Sciatic nerve (tissue), 2 donors: ENCODE measurements around the gene PIGV. TPM values are rescaled to one million over a fixed set of nuclear protein-coding genes. Genes with fewer than 3 reads are reported as not detected.

Source experiments
- ATAC-seq: fragments of 200-7000 bp; cut with Tn5 transposase; one replicate; pipeline ENCODE4 v1.9.1; 2020; ENCODE audit warnings: mild to moderate bottlenecking, moderate library complexity
- DNase-seq: peaks from one replicate; pipeline ENCODE4 v3.0.0-alpha.2; 2020; ENCODE audit warnings: low spot score
- intact Hi-C: fragments of 100-400 bp; cut with DNase I; formaldehyde crosslinking; loops from one replicate; pipeline ENCODE4 v1.14.2; 2022
- total RNA-seq: library from RNA; stranded (reverse); fragmentation: NEBNext Ultra II Directional; extraction: Animal tissue kit (Norgen Biotek cat#: 25700); gene quantifications from one replicate; pipeline ENCODE4 v1.2.1, GENCODE V29; 2021
- donor health status: DM: no; HTN: no; CAD: no.
- donor health status: DM: no; HTN: no; CAD: no.

Gene PIGV
- total RNA-seq, 1 donor from 2014 or later: 10.6 TPM

DNA sequence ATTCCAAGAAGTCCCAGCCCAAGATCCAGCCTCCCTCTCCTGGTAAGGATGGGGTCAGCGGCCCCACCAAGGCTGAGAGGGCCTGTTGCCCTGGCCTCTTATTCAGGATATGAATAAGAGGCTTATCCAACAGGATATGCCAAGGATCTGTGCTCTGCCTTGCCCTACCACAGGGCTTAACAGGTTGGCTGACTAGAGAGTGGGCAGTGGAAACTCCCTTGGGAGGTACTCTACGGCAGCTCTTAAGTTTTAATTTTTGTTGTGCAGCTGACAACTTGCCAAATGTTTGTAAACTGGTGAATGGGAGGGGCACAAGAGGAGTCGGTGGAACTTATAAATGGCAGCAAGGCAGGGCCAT is 16.5 kb upstream of the PIGV start:
- DNase-seq (no peak), ATAC-seq (peak; percentile 21)
- intact Hi-C loops: no loop called here

GRCh38 chr1:26771643-26772321 is 16.0 kb upstream of the PIGV start:
- intact Hi-C loops: no loop called here
- no peak for DNase-seq
- peak; percentile 82 for ATAC-seq

DNA sequence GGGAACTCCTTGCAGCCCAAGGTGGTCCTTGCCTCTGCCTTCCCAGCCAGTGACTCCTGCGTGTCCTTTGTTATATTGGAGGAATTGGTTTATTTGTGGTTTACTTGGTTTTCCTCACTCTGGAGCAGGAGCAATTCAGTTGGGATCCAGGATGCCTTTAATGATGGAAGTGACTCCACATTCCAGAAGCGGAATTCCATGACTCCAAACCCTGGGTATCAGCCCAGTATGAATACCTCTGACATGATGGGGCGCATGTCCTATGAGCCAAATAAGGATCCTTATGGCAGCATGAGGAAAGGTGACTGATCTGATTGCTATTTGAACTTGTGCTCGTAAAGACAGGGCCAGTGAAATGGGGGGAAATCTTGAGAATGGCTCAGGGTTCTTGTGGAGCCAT is 15.1 kb upstream of the PIGV start:
- ATAC-seq: no peak
- no peak for DNase-seq
- intact Hi-C loops: no loop called here

DNA sequence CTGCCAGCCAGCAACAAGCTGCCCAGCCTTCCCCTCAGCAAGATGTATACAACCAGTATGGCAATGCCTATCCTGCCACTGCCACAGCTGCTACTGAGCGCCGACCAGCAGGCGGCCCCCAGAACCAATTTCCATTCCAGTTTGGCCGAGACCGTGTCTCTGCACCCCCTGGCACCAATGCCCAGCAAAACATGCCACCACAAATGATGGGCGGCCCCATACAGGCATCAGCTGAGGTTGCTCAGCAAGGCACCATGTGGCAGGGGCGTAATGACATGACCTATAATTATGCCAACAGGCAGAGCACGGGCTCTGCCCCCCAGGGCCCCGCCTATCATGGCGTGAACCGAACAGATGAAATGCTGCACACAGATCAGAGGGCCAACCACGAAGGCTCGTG is 13.3 kb upstream of the PIGV start:
- ATAC-seq: no peak
- no peak for DNase-seq
- intact Hi-C loops: no loop called here

- ATAC-seq (no peak), DNase-seq (no peak)
- intact Hi-C loops: no loop called here
These were observed 12.1 kb upstream of the PIGV start for GRCh38 chr1:26775666-26776065.

DNA sequence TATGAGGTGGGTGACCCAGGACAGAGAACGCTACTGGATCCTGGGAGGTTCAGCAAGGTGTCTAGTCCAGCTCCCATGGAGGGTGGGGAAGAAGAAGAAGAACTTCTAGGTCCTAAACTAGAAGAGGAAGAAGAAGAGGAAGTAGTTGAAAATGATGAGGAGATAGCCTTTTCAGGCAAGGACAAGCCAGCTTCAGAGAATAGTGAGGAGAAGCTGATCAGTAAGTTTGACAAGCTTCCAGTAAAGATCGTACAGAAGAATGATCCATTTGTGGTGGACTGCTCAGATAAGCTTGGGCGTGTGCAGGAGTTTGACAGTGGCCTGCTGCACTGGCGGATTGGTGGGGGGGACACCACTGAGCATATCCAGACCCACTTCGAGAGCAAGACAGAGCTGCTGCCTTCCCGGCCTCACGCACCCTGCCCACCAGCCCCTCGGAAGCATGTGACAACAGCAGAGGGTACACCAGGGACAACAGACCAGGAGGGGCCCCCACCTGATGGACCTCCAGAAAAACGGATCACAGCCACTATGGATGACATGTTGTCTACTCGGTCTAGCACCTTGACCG is 8.6 kb upstream of the PIGV start:
- no peak for DNase-seq
- no peak for ATAC-seq
- intact Hi-C loops: no loop called here

DNA sequence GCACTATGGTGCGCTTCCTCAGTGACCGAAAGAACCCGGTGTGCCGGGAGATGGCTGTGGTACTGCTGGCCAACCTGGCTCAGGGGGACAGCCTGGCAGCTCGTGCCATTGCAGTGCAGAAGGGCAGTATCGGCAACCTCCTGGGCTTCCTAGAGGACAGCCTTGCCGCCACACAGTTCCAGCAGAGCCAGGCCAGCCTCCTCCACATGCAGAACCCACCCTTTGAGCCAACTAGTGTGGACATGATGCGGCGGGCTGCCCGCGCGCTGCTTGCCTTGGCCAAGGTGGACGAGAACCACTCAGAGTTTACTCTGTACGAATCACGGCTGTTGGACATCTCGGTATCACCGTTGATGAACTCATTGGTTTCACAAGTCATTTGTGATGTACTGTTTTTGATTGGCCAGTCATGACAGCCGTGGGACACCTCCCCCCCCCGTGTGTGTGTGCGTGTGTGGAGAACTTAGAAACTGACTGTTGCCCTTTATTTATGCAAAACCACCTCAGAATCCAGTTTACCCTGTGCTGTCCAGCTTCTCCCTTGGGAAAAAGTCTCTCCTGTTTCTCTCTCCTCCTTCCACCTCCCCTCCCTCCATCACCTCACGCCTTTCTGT is 7.3 kb upstream of the PIGV start:
- intact Hi-C loops: loop anchor here (2.0 kb wide), 1 partner anchor 30 kb away; no protein-coding TSS in a partner anchor
- no peak for DNase-seq
- no peak for ATAC-seq

DNA sequence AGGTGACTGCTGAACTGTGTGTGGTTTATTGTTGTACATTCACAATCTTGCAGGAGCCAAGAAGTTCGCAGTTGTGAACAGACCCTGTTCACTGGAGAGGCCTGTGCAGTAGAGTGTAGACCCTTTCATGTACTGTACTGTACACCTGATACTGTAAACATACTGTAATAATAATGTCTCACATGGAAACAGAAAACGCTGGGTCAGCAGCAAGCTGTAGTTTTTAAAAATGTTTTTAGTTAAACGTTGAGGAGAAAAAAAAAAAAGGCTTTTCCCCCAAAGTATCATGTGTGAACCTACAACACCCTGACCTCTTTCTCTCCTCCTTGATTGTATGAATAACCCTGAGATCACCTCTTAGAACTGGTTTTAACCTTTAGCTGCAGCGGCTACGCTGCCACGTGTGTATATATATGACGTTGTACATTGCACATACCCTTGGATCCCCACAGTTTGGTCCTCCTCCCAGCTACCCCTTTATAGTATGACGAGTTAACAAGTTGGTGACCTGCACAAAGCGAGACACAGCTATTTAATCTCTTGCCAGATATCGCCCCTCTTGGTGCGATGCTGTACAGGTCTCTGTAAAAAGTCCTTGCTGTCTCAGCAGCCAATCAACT is 6.4 kb upstream of the PIGV start:
- no peak for ATAC-seq
- intact Hi-C loops: loop anchor here (2.0 kb wide), 1 partner anchor 31 kb away; no protein-coding TSS in a partner anchor
- DNase-seq: no peak

DNA sequence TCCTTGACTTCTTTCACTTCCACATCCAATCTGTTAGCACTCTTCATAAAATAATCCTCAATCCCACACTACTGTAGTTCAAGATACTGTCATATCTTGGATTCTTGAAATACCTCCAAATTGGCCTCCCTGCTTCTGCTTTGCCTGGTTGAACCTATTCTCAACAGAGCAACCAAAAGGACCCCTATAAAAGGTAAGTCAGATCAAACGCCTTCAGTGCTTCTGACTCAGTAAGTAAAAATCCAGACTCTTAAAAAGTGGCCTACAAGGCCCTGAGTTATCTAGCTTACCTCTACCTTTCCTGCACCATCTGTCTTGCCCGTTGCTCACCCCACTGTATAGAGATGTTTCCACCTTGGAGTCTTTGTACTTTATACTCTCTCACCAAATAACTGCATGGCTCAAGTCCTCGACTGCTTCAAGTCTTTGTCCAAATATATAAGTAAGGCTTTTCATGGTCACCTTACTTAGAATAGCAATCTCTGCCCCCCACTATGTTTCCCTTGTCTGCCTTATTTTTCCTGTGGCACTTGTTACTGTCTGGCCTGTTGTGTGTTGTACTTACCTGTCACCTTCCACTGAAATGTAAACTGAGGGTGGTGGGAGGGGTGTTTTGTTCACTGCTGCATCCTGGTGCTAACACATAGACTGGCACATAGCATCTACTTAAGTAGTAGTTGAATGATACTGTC is 5.1 kb upstream of the PIGV start:
- ATAC-seq (no peak), DNase-seq (no peak)
- intact Hi-C loops: no loop called here

GRCh38 chr1:26783646-26784022 is 4.1 kb upstream of the PIGV start:
- DNase-seq (no peak), ATAC-seq (no peak)
- intact Hi-C loops: no loop called here

DNA sequence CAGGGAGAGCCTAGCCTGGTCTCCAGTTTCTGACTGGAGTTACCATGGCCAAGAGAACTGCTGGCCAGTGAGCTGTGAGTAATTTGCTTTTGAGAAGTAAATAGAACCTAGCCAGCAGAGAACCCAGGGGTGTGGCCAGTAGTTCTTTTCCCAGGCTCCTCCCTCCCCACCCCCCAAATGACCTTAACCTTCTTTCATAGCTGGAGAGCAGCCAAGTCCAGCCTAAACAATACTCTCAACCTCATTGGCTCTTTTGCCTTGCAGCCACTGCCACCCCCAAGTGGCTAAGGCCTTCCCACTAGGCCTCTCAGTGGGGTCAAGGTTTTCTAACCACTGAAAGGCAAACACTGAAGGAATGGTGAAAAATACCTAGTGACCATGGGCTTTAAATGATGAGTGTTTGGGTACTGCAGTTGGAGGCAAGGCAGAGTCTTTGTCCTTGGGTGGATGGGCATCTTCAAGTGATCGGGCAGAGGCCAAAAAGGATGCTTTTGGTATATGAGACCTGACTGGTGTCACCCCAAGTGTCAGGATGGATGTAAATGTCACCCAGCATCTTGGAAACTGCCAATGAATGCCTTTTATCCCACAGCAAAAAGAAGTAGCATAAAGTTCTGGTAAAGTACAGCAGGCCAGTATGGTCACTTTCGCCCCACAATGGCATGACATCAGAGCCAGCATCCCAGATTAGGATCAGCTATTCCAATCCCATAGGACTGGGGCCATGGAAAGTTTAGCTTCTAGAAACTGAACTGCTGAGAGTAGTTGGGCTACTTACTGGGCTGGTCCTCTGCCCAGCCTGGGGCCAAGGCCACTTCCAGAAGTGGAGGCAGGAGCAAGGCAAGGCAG is 3.5 kb upstream of the PIGV start:
- ATAC-seq (peak; percentile 60), DNase-seq (peak; percentile 79)
- intact Hi-C loops: no loop called here

DNA sequence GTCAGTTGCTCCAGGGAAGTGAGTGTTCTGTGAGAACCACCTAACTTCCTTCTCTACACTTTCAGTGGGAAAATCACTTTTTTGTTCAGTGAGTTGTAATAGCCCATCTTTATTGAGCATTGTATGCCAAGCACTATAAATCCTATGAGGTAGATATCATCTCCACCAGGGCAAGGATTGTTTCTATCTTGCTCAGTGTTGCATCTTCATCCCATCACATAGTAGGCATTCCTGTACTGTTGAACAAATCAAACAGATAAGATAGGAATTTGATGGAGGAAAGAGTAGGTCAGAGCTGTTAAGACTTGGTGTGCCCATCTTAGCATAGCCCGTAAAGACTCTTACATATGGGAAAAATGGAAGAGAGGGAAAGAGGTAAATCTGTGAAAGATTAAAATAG is 2.9 kb upstream of the PIGV start:
- intact Hi-C loops: loop anchor here (5.0 kb wide), 1 partner anchor 178 kb away; no protein-coding TSS in a partner anchor
- no peak for DNase-seq
- no peak for ATAC-seq

- intact Hi-C loops: loop anchor here (5.0 kb wide), 1 partner anchor 179 kb away; no protein-coding TSS in a partner anchor
- DNase-seq (no peak), ATAC-seq (no peak)
These were observed 1.9 kb upstream of the PIGV start for GRCh38 chr1:26785611-26786436.

- peak; percentile 83 for DNase-seq
- intact Hi-C loops: loop anchor here (1.0 to 5.0 kb wide), 2 partner anchors 91 to 179 kb away; no protein-coding TSS in a partner anchor
- ATAC-seq: peak; percentile 70
These were observed 1.0 kb upstream of the PIGV start for GRCh38 chr1:26786437-26787380.

DNA sequence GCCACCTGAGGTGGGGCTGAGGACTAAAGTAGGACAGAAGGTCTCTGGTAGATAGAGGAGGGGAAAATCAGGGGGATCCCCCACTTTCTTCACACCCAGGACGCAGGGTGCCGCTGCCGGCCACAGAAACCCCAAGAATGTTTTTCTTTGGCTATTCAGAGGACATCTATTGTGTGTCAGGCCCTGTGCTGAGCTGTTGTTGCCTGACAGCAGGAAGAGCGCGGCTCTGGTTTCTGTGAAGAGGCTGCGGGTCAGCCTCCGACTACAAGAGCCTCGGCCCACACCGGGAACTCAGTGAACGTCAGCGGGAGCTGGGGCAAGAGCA is 407 bp upstream of the PIGV start:
- ATAC-seq: peak; percentile 3

GRCh38 chr1:26788515-26788785 is 700 bp downstream of the PIGV start:
- ATAC-seq: peak; percentile 1
- intact Hi-C loops: loop anchor here (5.0 kb wide), 1 partner anchor 181 kb away; no protein-coding TSS in a partner anchor
- DNase-seq: no peak

More for the DNA sequence above, 407 bp upstream of the PIGV start:
- intact Hi-C loops: loop anchor here (1.0 to 5.0 kb wide), 2 partner anchors 92 to 180 kb away; no protein-coding TSS in a partner anchor
- DNase-seq: no peak
